Muscle layer of duodenum (tissue), 2 donors: ENCODE measurements around the gene CAVIN4.

ENCODE experiments used
- H3K27ac ChIP-seq: one replicate; pipeline ENCODE4 v1.7.0; 2013; ENCODE audit warnings: mild to moderate bottlenecking, low read length
- H3K27me3 ChIP-seq: one replicate; pipeline ENCODE4 v1.7.0; 2013; ENCODE audit warnings: low read depth, mild to moderate bottlenecking, control low read depth, low read length
- H3K36me3 ChIP-seq, 2 donors: one replicate each; pipeline ENCODE4 v1.7.0; 2013; ENCODE audit warnings: low read length in 2 of 2, control low read depth in 1 of 2, mild to moderate bottlenecking in 1 of 2; ENCODE audit not compliant: insufficient read depth in 2 of 2, control insufficient read depth in 1 of 2
- H3K4me1 ChIP-seq, 2 donors: one replicate each; pipeline ENCODE4 v1.7.0; 2013; ENCODE audit warnings: low read length in 2 of 2, mild to moderate bottlenecking in 2 of 2, control low read depth in 1 of 2, moderate library complexity in 1 of 2; ENCODE audit not compliant: insufficient read depth in 2 of 2, control insufficient read depth in 1 of 2
- H3K4me3 ChIP-seq, 2 donors: one replicate each; pipeline ENCODE4 v1.7.0; 2013; ENCODE audit warnings: low read length in 2 of 2, low read depth in 1 of 2, mild to moderate bottlenecking in 1 of 2
- H3K9me3 ChIP-seq, 2 donors: one replicate each; pipeline ENCODE4 v1.7.0; 2013; ENCODE audit warnings: low read length in 2 of 2, control low read depth in 1 of 2, mild to moderate bottlenecking in 1 of 2; ENCODE audit not compliant: control insufficient read depth in 1 of 2
- donor health status: healthy.

The CAVIN4 gene, protein sequence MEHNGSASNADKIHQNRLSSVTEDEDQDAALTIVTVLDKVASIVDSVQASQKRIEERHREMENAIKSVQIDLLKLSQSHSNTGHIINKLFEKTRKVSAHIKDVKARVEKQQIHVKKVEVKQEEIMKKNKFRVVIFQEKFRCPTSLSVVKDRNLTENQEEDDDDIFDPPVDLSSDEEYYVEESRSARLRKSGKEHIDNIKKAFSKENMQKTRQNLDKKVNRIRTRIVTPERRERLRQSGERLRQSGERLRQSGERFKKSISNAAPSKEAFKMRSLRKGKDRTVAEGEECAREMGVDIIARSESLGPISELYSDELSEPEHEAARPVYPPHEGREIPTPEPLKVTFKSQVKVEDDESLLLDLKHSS

DNA sequence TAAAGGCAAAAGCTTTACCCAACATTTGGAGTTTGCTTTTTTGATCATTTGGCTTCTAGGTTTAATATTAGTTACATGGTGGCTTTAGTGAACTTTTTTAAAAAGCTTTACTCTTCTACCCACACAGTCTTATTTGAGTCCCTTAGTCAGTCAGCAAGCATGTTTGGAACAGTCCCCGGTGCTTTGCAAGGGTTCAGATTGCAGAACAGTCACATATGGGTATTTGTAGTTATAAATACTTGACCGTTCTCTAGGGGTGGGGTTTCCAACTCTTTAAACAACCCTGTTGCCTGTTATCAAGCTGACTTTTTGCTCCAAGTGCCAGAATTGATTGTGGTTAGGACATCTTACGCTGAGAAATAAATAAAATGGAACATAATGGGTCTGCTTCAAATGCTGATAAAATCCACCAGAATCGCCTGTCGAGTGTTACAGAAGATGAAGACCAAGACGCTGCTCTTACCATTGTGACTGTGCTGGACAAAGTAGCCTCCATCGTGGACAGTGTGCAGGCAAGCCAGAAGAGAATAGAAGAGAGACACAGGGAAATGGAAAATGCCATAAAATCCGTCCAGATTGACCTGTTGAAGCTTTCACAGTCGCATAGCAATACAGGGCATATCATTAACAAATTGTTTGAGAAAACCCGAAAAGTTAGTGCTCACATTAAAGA lies at the start of gene CAVIN4:
CAVIN4 (plus strand) TSS at position 304 of the 673 bp plus-strand sequence; CDS start at position 369, 65 bp downstream.
- H3K4me1 ChIP-seq, result no peaks in the 10 kb centered on the region
- H3K36me3 ChIP-seq, result no peaks in the 10 kb centered on the region
- no peak within 1 kb of the TSS for H3K4me3 ChIP-seq
- no peaks in the 10 kb centered on the region for H3K27me3 ChIP-seq
- no peaks in the 10 kb centered on the region for H3K9me3 ChIP-seq
- no peak within 1 kb of the TSS for H3K27ac ChIP-seq

DNA sequence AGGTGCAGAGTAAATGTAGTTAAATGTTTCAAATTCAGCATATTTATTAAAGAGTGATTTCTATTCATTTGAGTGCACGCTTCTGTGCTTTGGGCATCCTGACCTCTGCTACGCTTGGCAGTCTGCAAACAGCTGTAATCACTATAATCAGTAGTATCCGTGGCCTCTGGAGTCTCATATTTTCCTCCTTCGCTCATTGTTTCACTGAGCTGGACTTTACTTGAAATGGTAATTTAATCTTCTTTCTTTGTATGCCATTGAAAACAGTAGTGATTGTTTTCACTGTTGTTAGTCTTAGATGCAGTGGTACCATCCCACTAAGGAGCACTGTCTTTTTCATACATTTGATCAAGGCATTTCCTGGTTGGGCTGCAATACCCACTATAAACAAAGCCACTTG lies 43.5 kb upstream of the CAVIN4 start:
- no peaks in the 10 kb centered on the region for H3K9me3 ChIP-seq
- H3K27me3 ChIP-seq, result no peaks in the 10 kb centered on the region
- no peak overlapping the region for H3K27ac ChIP-seq
- no peaks in the 10 kb centered on the region for H3K4me1 ChIP-seq
- no peak overlapping the region for H3K4me3 ChIP-seq
- peaks cover 0 to 1% of the 10 kb centered on the region in 2 donors for H3K36me3 ChIP-seq

DNA sequence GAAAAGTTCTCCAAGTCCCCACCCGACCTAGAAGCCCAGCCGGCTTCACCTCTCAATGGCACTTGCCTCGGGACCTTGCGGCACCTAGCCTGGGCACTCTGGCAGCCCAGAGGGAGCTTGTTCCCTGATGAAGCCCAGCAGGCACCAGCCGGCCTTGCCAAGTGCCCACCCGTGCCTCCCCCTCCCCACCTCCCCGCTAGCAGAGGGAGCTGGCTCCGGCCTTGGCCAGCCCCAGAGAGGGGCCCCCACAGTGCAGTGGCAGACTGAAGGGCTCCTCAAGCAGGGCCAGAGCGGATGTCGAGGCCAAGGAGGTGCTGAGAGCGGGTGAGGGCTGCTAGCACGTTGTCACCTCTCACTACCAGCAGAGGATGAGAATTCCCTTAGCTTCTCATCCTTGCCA lies 37.6 kb upstream of the CAVIN4 start:
- H3K27ac ChIP-seq, result no peak overlapping the region
- H3K36me3 ChIP-seq, result peaks cover 0 to 5% of the 10 kb centered on the region in 2 donors
- H3K4me3 ChIP-seq, result no peak overlapping the region
- H3K4me1 ChIP-seq, result no peaks in the 10 kb centered on the region
- no peaks in the 10 kb centered on the region for H3K9me3 ChIP-seq
- no peaks in the 10 kb centered on the region for H3K27me3 ChIP-seq

DNA sequence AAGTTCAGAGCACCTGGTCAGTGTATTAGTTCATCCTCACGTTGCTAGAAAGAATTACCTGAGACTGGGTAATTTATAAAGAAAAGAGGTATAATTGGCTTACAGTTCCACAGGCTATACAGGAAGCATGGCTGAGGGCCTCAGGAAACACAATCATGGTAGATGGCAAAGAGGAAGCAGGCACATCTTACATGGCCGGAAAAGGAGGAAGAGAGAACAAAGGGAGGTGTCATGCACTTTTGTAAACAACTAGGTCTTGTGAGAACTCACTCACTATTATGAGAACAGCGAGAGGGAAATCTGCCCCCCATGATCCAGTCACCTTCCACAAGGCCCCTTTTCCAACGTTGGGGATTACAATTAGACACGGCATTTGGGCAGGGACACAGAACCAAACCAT lies 28.8 kb upstream of the CAVIN4 start:
- Histone ChIP-seq H3K9me3 (no peaks in the 10 kb centered on the region), H3K4me3 (no peak overlapping the region), H3K27ac (no peak overlapping the region), H3K27me3 (no peaks in the 10 kb centered on the region), H3K4me1 (no peaks in the 10 kb centered on the region), H3K36me3 (peaks cover 0 to 3% of the 10 kb centered on the region in 2 donors)

DNA sequence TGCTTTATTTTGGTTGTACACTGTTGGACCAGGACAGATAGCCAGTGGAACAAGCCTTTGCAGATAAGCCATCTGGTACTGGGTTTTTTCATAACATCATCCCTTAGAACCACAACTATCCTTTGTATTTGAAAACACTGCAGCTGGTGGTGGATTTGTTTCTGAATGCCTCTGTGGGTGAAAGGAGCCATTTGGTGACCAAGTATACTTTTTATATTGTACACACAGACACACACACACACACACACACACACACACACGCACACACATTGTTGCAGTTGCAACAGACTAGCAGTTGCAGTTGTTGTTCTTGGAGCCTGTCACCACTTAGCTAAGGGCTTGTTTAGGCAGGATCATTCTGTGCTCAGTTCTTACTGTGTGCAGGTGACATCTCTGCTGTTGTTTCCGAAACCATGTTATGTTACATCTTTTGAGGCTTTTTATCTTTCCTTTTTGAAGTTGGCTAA lies 22.9 kb upstream of the CAVIN4 start:
- Histone ChIP-seq H3K27me3 (no peaks in the 10 kb centered on the region), H3K4me3 (no peak overlapping the region), H3K36me3 (no peaks in the 10 kb centered on the region), H3K4me1 (no peaks in the 10 kb centered on the region), H3K27ac (no peak overlapping the region), H3K9me3 (no peaks in the 10 kb centered on the region)

DNA sequence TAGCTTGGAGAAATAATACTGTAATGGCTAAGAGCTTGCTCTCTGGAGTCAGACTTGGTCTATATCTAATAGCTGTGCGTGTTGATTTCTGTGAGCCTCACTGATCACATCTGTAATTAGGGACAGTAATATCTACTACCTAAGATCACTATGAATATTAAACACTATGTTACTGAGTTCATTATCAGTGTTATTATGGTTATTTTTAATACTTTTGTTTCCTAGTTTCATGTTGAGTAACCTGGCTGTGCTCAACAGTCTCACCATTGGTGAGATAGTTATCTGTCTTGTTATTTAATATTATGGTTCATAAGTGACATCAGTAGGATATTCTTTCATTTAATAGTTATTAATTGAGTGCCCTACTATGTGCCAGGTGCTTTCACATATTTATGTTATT lies 22.4 kb upstream of the CAVIN4 start:
- no peaks in the 10 kb centered on the region for H3K9me3 ChIP-seq
- H3K4me3 ChIP-seq, result no peak overlapping the region
- H3K27me3 ChIP-seq, result no peaks in the 10 kb centered on the region
- H3K4me1 ChIP-seq, result no peaks in the 10 kb centered on the region
- H3K36me3 ChIP-seq, result no peaks in the 10 kb centered on the region
- no peak overlapping the region for H3K27ac ChIP-seq

DNA sequence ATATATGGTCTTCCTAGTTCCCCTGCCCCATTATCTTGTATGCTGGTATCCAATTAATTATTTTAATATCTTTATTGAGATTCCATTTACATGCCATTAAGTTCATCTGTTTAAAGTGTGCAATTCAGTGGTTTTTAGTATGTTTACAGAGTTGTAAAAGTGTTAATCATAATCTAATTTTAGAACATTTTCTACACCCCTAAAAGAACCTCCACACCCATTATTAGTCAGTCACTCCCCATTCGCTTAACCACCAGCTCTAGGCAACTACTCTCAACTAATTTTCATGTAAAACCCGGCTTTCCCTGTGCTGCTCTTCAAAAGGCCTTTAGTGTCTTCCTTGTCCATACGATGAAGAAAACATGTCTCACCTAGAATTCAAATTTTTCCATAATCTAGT lies 20.8 kb upstream of the CAVIN4 start:
- H3K27ac ChIP-seq, result no peak overlapping the region
- H3K9me3 ChIP-seq, result no peaks in the 10 kb centered on the region

DNA sequence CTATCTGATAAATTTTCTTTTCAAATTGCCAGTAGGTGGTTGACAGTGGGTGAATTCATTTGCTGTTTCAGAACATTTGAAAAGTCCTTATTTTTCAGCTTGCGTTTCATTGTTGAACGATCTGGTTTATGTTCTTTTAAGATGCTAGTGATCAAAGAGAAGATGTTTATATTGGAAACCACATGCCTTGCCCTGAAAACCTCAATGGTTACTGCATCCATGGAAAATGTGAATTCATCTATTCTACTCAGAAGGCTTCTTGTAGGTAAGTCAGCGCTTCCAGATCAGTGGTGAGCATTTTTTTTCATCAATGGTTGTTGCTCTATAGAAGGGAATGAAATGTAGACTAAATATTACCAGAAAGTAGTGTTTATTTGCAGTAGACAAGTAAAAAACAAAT lies 16.6 kb upstream of the CAVIN4 start:
- Histone ChIP-seq H3K27me3 (no peaks in the 10 kb centered on the region), H3K27ac (no peak overlapping the region), H3K4me3 (no peak overlapping the region), H3K9me3 (no peaks in the 10 kb centered on the region), H3K36me3 (no peaks in the 10 kb centered on the region), H3K4me1 (no peaks in the 10 kb centered on the region)

More for the DNA sequence above, 20.8 kb upstream of the CAVIN4 start:
- Histone ChIP-seq H3K4me3 (no peak overlapping the region), H3K4me1 (no peaks in the 10 kb centered on the region), H3K27me3 (no peaks in the 10 kb centered on the region), H3K36me3 (no peaks in the 10 kb centered on the region)

DNA sequence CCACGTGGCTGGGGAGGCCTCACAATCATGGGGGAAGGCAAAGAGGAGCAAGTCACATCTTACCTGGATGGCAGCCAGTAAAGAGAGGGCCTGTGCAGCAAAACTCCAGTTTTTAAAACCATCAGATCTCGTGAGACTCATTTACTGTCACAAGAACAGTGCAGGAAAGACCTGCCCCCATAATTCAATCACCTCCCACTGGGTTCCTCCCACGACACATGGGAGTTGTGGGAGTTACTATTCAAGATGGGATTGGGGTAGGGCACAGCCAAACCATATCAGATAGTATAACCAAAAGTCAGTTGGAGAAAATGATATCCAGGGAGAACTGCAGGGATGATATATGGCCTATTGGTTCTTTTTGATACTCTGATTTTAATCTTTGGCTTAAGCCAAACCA lies 10.0 kb upstream of the CAVIN4 start:
- no peak overlapping the region for H3K27ac ChIP-seq
- H3K9me3 ChIP-seq, result no peaks in the 10 kb centered on the region
- H3K27me3 ChIP-seq, result no peaks in the 10 kb centered on the region
- H3K36me3 ChIP-seq, result no peaks in the 10 kb centered on the region
- H3K4me1 ChIP-seq, result no peaks in the 10 kb centered on the region
- H3K4me3 ChIP-seq, result no peak overlapping the region

DNA sequence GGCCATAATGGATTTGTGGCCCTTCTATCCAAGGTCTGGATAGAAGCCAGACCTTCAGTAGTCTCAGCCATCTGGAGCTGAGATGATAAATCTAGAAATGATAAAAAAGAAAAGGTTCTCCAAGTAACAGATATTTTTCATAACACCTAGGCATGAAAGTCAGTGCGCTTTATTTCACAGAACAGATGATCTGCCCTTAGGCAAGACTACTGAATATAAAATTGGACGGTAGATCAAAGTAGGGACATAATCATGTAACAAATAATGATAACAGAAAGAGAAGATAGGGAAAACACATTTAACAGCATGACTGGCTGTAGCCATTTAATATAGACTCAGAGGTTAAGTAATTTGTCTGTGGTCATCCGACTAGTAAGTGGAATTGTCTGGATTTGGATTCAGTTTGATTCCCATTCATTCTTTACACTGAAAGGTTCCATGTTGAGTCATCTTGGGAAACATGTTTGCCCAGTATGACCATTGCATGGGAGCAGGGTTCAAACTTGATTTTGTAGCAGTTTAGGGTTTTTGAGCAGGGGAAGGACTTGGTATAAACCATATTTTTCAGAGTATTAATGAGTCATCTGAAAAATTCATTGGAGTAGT lies 4.1 kb upstream of the CAVIN4 start:
- H3K36me3 ChIP-seq, result no peaks in the 10 kb centered on the region
- no peaks in the 10 kb centered on the region for H3K9me3 ChIP-seq
- H3K27me3 ChIP-seq, result no peaks in the 10 kb centered on the region
- H3K27ac ChIP-seq, result no peak overlapping the region
- no peak overlapping the region for H3K4me3 ChIP-seq
- H3K4me1 ChIP-seq, result no peaks in the 10 kb centered on the region

DNA sequence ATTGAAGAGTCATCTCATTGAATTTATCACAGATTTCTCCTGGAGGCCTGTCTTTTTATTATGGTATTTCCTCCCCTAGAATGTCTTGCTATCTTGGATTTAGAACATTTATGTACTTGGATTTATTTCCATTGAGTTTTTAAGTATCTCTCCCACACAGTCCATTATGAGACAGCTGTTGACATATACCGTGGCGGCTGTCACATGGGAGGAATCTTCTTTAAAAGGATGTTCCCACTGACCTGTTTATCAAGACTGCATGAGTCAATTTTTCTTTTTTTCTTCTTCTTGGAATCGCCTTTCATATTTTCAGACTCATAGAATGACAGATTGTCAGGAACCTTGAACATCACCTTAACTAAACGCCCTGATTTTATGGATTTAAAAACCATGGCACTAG lies 2.9 kb upstream of the CAVIN4 start:
- no peak overlapping the region for H3K27ac ChIP-seq
- no peaks in the 10 kb centered on the region for H3K4me1 ChIP-seq
- no peak overlapping the region for H3K4me3 ChIP-seq
- no peaks in the 10 kb centered on the region for H3K9me3 ChIP-seq
- no peaks in the 10 kb centered on the region for H3K36me3 ChIP-seq
- H3K27me3 ChIP-seq, result no peaks in the 10 kb centered on the region
